Colonic mucosa (tissue), 4 donors: ENCODE measurements around the gene ACAP2. TPM values are rescaled to one million over a fixed set of nuclear protein-coding genes. Genes with fewer than 3 reads are reported as not detected.

Experiments used
- DNase-seq: peaks from one replicate; pipeline ENCODE4 v3.0.0-alpha.2; 2020
- H3K27ac ChIP-seq: fragments of 200-600 bp; one replicate; pipeline ENCODE4 v1.8.0; 2021
- H3K27me3 ChIP-seq: fragments of 200-600 bp; one replicate; pipeline ENCODE4 v1.8.0; 2021
- H3K36me3 ChIP-seq: fragments of 200-600 bp; one replicate; pipeline ENCODE4 v1.8.0; 2021
- H3K4me1 ChIP-seq: fragments of 200-600 bp; one replicate; pipeline ENCODE4 v1.8.0; 2021; ENCODE audit warnings: mild to moderate bottlenecking
- H3K4me3 ChIP-seq: fragments of 200-600 bp; one replicate; pipeline ENCODE4 v1.8.0; 2021
- H3K9ac ChIP-seq, 2 donors: one replicate each; pipeline ENCODE4 v1.7.0; 2013; ENCODE audit warnings: control low read depth in 2 of 2, low read depth in 2 of 2, low read length in 2 of 2
- H3K9me3 ChIP-seq: fragments of 200-600 bp; one replicate; pipeline ENCODE4 v1.8.0; 2021
- CTCF ChIP-seq: fragments of 200-600 bp; IDR thresholded peaks from one replicate; pipeline ENCODE4 v1.8.0; 2022; ENCODE audit warnings: antibody characterized with exemption, mild to moderate bottlenecking
- intact Hi-C: fragments of 100-400 bp; cut with DNase I; formaldehyde crosslinking; loops from one replicate; pipeline ENCODE4 v1.14.1; 2022
- total RNA-seq, 2 donors: library from RNA; stranded (reverse); fragmentation: NEBNext Ultra II Directional in 1 of 2; extraction: Animal tissue kit (Norgen Biotek cat#: 25700) in 1 of 2; gene quantifications; one replicate each; pipeline ENCODE4 v1.2.1, GENCODE V29; 2021
- donor health status: healthy.
- donor health status: DM: no; HTN: no; CAD: no.
- donor health status: DM: no; HTN: no; CAD: no.

Gene ACAP2
- total RNA-seq, 2 donors from 2014 or later, result 48.8 to 62.4 TPM

GRCh38 chr3:195450731-195451229 lies 8.0 kb upstream of the ACAP2 start:
- no peak overlapping the region for H3K9ac ChIP-seq

GRCh38 chr3:195448205-195448875 lies 5.5 kb upstream of the ACAP2 start:
- Histone ChIP-seq H3K9ac (no peak overlapping the region), H3K27me3 (no peaks in the 10 kb centered on the region), H3K4me3 (no peak overlapping the region), H3K27ac (no peak overlapping the region), H3K4me1 (peaks cover 3% of the 10 kb centered on the region), H3K36me3 (no peaks in the 10 kb centered on the region), H3K9me3 (no peaks in the 10 kb centered on the region)
- intact Hi-C loops, result no loop called here
- no peak for DNase-seq
- TF ChIP-seq CTCF, result no peak

More at GRCh38 chr3:195450731-195451229, 8.0 kb upstream of the ACAP2 start:
- Histone ChIP-seq H3K4me3 (no peak overlapping the region), H3K27me3 (no peaks in the 10 kb centered on the region), H3K36me3 (no peaks in the 10 kb centered on the region), H3K9me3 (no peaks in the 10 kb centered on the region), H3K4me1 (no peaks in the 10 kb centered on the region), H3K27ac (no peak overlapping the region)
- no peak for DNase-seq
- no peak for TF ChIP-seq CTCF
- intact Hi-C loops, result no loop called here

- peaks cover 3% of the 10 kb centered on the region for H3K4me1 ChIP-seq
- no peaks in the 10 kb centered on the region for H3K36me3 ChIP-seq
- no peaks in the 10 kb centered on the region for H3K9me3 ChIP-seq
- intact Hi-C loops, result no loop called here
- H3K4me3 ChIP-seq, result no peak overlapping the region
- H3K9ac ChIP-seq, result no peak overlapping the region
- H3K27me3 ChIP-seq, result no peaks in the 10 kb centered on the region
- DNase-seq, result peak; percentile 41
- H3K27ac ChIP-seq, result no peak overlapping the region
- no peak for TF ChIP-seq CTCF
Measured at GRCh38 chr3:195447201-195447600, 4.4 kb upstream of the ACAP2 start.

- Histone ChIP-seq H3K27ac (no peak overlapping the region), H3K9me3 (no peaks in the 10 kb centered on the region), H3K9ac (no peak overlapping the region), H3K4me1 (peaks cover 3% of the 10 kb centered on the region), H3K4me3 (no peak overlapping the region), H3K27me3 (no peaks in the 10 kb centered on the region), H3K36me3 (no peaks in the 10 kb centered on the region)
- intact Hi-C loops, result no loop called here
- DNase-seq, result no peak
- no peak for TF ChIP-seq CTCF
Measured at GRCh38 chr3:195446359-195446758, 3.5 kb upstream of the ACAP2 start.

- Histone ChIP-seq H3K4me3 (no peak overlapping the region), H3K27me3 (no peaks in the 10 kb centered on the region), H3K9ac (no peak overlapping the region), H3K27ac (no peak overlapping the region), H3K36me3 (no peaks in the 10 kb centered on the region), H3K4me1 (peaks cover 3% of the 10 kb centered on the region), H3K9me3 (no peaks in the 10 kb centered on the region)
- no peak for TF ChIP-seq CTCF
- no peak for DNase-seq
- intact Hi-C loops, result no loop called here
Measured at GRCh38 chr3:195445885-195446284, 3.1 kb upstream of the ACAP2 start.
